ENCODE data around the gene LYVE1. TPM values are rescaled to one million over a fixed set of nuclear protein-coding genes. Genes with fewer than 3 reads are reported as not detected.

Gene LYVE1
- total RNA-seq, 1 donor from 2014 or later: 0.27 TPM

- Mint-ChIP-seq H3K4me3 (ENCODE audit: unreplicated experiment) (no peak overlapping the region), H3K36me3 (ENCODE audit: low read depth, unreplicated experiment) (peaks cover 7% of the 10 kb centered on the region), H3K9me3 (ENCODE audit: unreplicated experiment) (no peaks in the 10 kb centered on the region), H3K27ac (ENCODE audit: unreplicated experiment) (no peak overlapping the region), H3K27me3 (ENCODE audit: low read depth, unreplicated experiment) (no peaks in the 10 kb centered on the region), H3K4me1 (ENCODE audit: low read depth, unreplicated experiment) (peaks cover 37% of the 10 kb centered on the region)
- FAIRE-seq (no peak), DNase-seq (ENCODE audit: low read depth) (no peak)
- H3K36me3 ChIP-seq (ENCODE audit: insufficient read depth, low read length): no peaks in the 10 kb centered on the region
- H4K20me1 ChIP-seq (ENCODE audit: insufficient read depth, low read length): no peaks in the 10 kb centered on the region
- no peaks in the 10 kb centered on the region for H3K27me3 ChIP-seq (ENCODE audit: insufficient read depth, low read length)
- H3K27ac ChIP-seq (ENCODE audit: low read depth, low read length): no peak overlapping the region
- no peak overlapping the region for H3K9ac ChIP-seq (ENCODE audit: low read length)
- no peaks in the 10 kb centered on the region for H3K9me3 ChIP-seq (ENCODE audit: insufficient read depth, low read depth, low read length)
- H3K4me2 ChIP-seq (ENCODE audit: low read length): no peak overlapping the region
- H2AFZ ChIP-seq (ENCODE audit: low read depth, low read length): no peak overlapping the region
- no peak overlapping the region for H3K4me3 ChIP-seq (ENCODE audit: insufficient read depth, low read depth, low read length)
- H3K4me1 ChIP-seq (ENCODE audit: insufficient read depth, low read length): peaks cover 16% of the 10 kb centered on the region
- no peaks in the 10 kb centered on the region for H3K79me2 ChIP-seq (ENCODE audit: insufficient read depth, low read length)
- no peak for TF ChIP-seq EZH2 (IDR thresholded peaks at IDR 0.05; ENCODE audit: insufficient read depth, low read length)
- TF ChIP-seq CTCF (IDR thresholded peaks at IDR 0.05; ENCODE audit: insufficient read depth, low read depth, low read length): no peak
Observed at GRCh38 chr11:10594407-10594806, 25.9 kb upstream of the LYVE1 start.

GRCh38 chr11:10592331-10592730 is 23.9 kb upstream of the LYVE1 start:
- Histone ChIP-seq H3K4me1 (ENCODE audit: insufficient read depth, low read length) (peaks cover 16% of the 10 kb centered on the region), H3K36me3 (ENCODE audit: insufficient read depth, low read length) (no peaks in the 10 kb centered on the region), H3K27ac (ENCODE audit: low read depth, low read length) (peak overlapping the region; percentile 66), H3K9me3 (ENCODE audit: insufficient read depth, low read depth, low read length) (no peaks in the 10 kb centered on the region), H3K4me3 (ENCODE audit: insufficient read depth, low read depth, low read length) (no peak overlapping the region), H3K79me2 (ENCODE audit: insufficient read depth, low read length) (no peaks in the 10 kb centered on the region), H3K9ac (ENCODE audit: low read length) (peak overlapping the region; percentile 21), H3K27me3 (ENCODE audit: insufficient read depth, low read length) (no peaks in the 10 kb centered on the region), H2AFZ (ENCODE audit: low read depth, low read length) (no peak overlapping the region), H4K20me1 (ENCODE audit: insufficient read depth, low read length) (no peaks in the 10 kb centered on the region), H3K4me2 (ENCODE audit: low read length) (peak overlapping the region; percentile 18)
- H3K27ac Mint-ChIP-seq (ENCODE audit: unreplicated experiment): peak overlapping the region; percentile 87
- H3K9me3 Mint-ChIP-seq (ENCODE audit: unreplicated experiment): no peaks in the 10 kb centered on the region
- TF ChIP-seq EZH2 (IDR thresholded peaks at IDR 0.05; ENCODE audit: insufficient read depth, low read length): no peak
- no peak for TF ChIP-seq CTCF (IDR thresholded peaks at IDR 0.05; ENCODE audit: insufficient read depth, low read depth, low read length)
- FAIRE-seq (peak; percentile 52), DNase-seq (ENCODE audit: low read depth) (peak; percentile 95)
- no peaks in the 10 kb centered on the region for H3K27me3 Mint-ChIP-seq (ENCODE audit: low read depth, unreplicated experiment)
- H3K36me3 Mint-ChIP-seq (ENCODE audit: low read depth, unreplicated experiment): peaks cover 10% of the 10 kb centered on the region
- no peak overlapping the region for H3K4me3 Mint-ChIP-seq (ENCODE audit: unreplicated experiment)
- peaks cover 34% of the 10 kb centered on the region for H3K4me1 Mint-ChIP-seq (ENCODE audit: low read depth, unreplicated experiment)

DNA sequence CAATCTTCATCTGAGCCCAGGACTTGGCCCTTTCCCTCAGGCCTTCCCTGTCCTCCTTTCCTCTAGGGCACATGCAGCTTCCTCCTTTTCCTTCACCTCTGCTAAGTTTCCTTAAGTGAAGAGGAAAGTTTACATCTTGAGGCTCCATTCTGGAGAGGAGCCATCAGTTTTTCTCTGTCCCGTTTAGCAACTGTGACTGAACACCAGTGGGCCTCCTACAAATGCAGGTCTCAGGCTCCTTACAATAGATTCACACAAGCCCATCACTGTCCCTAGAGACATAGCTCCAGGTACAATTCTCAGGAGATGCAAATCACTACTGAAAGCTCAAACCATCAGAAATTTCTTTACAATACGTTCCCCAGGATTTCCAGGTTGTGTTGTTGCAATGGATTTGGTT is 23.3 kb upstream of the LYVE1 start:
- Histone ChIP-seq H3K27me3 (ENCODE audit: insufficient read depth, low read length) (no peaks in the 10 kb centered on the region), H3K36me3 (ENCODE audit: insufficient read depth, low read length) (no peaks in the 10 kb centered on the region), H4K20me1 (ENCODE audit: insufficient read depth, low read length) (no peaks in the 10 kb centered on the region), H3K4me2 (ENCODE audit: low read length) (peak overlapping the region; percentile 18), H3K4me1 (ENCODE audit: insufficient read depth, low read length) (peaks cover 20% of the 10 kb centered on the region), H3K9me3 (ENCODE audit: insufficient read depth, low read depth, low read length) (no peaks in the 10 kb centered on the region), H3K9ac (ENCODE audit: low read length) (peak overlapping the region; percentile 21), H2AFZ (ENCODE audit: low read depth, low read length) (no peak overlapping the region), H3K79me2 (ENCODE audit: insufficient read depth, low read length) (no peaks in the 10 kb centered on the region), H3K4me3 (ENCODE audit: insufficient read depth, low read depth, low read length) (no peak overlapping the region), H3K27ac (ENCODE audit: low read depth, low read length) (peak overlapping the region; percentile 66)
- peak overlapping the region; percentile 87 for H3K27ac Mint-ChIP-seq (ENCODE audit: unreplicated experiment)
- TF ChIP-seq CTCF (IDR thresholded peaks at IDR 0.05; ENCODE audit: insufficient read depth, low read depth, low read length) (no peak), EZH2 (IDR thresholded peaks at IDR 0.05; ENCODE audit: insufficient read depth, low read length) (no peak)
- H3K36me3 Mint-ChIP-seq (ENCODE audit: low read depth, unreplicated experiment): peaks cover 10% of the 10 kb centered on the region
- FAIRE-seq (peak; percentile 34), DNase-seq (ENCODE audit: low read depth) (no peak)
- H3K9me3 Mint-ChIP-seq (ENCODE audit: unreplicated experiment): no peaks in the 10 kb centered on the region
- H3K27me3 Mint-ChIP-seq (ENCODE audit: low read depth, unreplicated experiment): no peaks in the 10 kb centered on the region
- H3K4me3 Mint-ChIP-seq (ENCODE audit: unreplicated experiment): peak overlapping the region; percentile 36
- H3K4me1 Mint-ChIP-seq (ENCODE audit: low read depth, unreplicated experiment): peaks cover 35% of the 10 kb centered on the region

All from astrocyte (in vitro differentiated cells and primary cell).